Suppressor macrophage (primary cell): ENCODE measurements around the gene CROCC.

Experiments
- DNase-seq, 4 experiments: peaks; one replicate each; pipeline ENCODE4 v3.0.0-alpha.2; 2020 to 2022

CROCC gene

DNA sequence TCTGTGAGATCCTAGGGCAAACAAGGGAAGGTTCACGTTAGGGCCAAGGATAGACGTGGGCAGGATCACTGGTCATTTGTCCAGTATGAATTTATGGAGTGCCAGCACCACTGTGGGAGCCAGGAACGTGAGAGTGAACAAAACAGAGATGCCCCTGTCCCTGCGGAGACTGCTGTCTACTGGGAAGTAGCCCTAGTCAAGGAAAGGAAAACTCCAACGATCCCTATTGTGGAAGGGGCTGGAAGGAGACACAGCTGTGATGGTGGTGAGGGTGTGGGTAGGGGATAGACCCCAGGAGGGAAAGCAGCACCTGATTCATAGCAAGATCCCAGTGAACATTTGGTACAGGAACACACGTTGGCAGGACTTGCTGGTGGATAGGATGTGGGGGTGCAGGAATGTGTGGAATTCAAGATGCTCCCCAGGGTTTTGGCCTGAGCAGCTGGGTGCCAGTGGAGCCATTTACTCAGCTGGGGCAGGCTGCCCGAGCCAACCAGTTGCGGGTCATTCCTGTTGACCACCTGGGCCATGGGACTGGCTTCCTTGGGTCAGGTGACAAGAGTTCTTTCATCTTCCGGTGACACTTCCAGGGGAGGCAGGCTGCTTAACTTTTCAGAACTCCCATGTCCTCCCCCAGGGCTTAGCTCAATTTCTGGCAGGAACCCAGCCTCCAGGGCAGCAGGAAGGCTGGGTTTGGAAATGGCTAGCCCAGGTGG, 91.2 kb downstream of the CROCC start:
- DNase-seq, result no peak

DNA sequence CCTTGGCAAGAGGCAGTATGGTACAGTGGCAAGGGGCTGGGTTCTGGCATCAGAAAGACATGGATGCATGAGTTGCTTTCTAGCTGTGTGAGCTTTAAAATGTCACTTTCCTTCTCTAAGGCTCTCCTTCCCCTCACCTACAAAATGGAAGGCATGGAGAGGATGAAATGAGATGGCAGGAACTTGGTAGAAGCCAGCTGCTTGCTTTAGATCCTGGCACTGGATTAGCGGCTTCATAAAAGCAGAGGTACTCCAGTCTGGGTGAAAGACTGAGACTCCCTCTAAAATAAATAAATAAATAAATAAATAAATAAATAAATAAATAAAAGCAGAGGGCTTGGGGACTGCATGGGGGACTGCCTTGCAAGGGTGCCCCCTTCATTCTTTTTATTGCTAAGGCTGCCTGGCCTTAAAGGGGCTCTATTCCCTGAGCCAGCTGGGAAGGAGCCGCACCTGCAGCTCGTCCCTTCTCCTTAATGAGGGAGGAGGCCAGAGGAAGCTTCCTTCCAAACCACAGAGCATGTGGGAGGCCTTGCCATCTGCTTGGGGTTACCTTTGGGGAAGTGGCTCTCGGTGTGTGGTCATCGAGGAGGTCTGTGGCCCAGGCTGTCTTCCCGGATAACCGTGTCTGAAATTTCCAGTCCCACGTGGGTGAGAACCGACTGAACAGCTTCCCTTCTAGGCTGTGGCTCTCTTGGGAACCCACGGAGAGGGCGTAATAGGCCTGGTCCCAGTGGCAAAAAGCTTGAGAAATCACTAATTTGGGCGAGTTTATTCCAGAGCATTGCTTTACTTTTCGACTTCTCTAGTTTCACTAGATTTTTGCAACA, 92.0 kb downstream of the CROCC start:
- peak; percentile 81 to 91 (median 88) for DNase-seq

DNA sequence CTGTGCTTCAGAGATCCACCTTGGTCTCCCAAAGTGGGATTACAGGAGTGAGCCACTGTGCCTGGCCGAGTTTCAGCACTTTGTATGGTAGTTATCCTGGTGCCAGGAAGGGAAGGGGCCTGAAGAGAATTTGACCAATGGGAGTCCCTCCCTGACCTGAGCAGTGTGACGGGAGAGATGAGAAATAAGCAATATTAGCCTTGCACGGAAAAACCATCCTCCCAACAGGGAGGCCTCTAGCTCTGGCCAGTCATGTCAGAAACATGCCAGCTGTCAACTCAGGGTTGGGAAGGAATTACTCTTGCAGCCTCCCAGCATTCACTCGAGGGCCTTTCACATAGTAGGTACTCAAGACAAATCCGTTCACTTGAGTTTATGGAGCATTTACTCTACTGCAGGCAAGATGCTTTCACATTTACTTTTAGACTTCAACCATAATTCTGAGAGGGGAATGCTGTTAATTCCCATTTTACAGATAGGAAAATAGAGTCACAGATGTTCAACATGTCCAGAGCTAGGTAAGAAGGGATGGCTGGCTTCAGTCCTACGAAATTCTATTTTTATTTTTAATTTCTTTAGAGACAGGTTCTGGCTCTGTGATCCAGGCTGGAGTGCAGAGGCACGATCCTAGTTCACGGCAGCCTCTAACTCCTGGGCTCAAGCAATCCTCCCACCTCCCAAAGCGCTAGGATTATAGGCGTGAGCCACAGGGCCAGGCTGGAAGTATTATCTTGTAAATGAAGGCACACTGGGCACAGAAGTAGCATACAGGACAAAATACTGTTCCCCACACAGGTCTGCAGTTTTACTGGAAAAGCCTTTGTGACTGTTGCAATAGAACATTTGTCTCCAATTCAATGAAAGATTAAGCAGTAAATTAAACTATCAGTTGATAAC, 93.2 kb downstream of the CROCC start:
- DNase-seq, result no peak

DNA sequence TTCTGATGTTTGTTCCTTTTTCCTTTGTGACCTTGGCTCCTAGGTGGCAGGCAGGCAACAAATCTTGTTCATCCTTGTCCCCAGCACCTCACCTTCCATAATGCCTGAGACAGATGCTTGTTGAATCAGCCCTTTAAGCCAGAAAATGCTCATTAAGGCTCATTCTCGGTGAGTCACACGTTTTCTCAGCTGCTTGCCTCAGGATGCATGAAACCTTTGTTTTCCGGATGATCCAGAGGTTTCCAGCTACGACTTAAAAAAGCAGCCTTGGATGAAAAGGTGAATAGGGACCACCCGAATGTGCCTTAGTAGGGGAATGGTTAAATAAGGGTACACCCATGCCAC, 94.6 kb downstream of the CROCC start:
- no peak for DNase-seq

DNA sequence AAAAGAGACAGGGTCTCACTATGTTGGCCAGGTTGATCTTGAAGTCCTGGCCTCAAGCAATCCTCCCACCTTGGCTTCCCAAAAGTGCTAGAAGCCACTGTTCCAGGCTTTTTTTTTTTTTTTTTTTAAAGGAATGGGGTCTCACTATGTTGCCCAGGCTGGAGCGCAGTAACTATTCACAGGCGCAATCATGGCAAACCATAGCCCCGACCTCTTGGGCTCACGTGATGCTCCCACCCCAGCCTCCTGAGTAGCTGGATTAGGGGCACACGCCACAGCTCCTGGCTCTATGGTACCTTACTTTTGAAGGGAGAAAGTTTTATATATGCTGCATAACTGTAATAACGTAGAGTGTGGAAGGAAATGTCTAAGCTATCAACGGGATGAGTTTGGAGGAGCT, 95.7 kb downstream of the CROCC start:
- DNase-seq, result no peak

DNA sequence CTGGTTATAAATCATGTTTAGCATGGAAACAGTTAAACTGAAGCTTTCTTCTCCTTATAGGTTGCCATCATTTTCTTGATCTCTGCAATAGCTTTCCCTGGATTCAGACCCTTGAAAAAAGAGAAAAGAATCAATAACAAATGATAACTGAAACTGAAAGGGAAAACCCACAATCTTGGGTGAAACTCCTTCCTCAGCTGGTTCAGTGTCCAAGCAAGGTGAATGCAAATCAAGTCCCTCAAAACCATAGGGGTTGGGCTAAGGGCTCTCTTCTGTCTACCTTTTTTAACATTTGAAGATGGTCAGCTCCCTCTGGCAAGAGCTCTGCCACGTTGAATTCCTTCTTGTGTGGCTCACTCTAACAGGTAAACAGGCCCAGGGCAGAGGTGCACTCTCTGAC, 97.1 kb downstream of the CROCC start:
- DNase-seq, result no peak

DNA sequence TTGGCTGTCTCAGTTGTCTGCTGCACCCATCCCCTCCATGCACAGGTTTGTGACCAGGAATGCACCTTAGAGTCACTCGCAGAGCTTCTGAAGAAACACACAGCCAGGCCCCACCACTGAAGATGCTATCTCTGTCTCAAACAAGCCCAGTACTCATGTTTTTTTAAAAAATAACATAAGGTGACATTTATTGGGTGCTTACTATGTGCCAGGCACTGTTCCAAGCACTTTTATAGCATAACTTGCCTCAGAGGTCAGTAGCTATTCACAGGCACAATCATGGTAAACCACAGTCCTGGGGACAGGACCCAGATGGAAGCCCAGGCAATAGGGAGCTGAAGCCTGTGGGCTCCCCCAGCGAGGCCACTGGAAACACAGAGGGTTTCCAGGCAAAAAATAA, 98.8 kb downstream of the CROCC start:
- DNase-seq, result no peak

DNA sequence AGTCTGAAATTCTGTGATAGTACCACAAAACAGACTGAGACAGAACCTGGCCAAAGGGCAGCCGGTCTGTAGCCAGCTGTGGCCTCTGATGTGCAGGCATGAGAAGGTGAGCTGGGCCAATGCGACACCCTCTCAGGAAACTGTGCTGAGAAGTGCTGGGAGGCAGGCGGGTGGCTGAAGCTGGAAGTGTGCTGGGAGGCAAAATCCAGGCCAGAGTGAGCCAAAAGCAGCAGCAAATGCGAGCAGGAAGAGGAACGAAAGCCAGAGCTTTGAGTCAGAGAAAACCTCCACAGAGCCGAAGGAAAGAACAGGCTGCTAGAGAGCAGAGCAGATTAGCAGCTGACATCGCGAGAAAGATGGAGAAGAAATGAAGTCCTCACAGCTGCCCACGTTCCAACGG, 100.2 kb downstream of the CROCC start:
- no peak for DNase-seq
